Measurements from ENCODE around the gene CMIP.

CMIP gene

GRCh38 chr16:81668243-81669097 lies 223.9 kb downstream of the CMIP start:
- no peak overlapping the region for H3K4me3 ChIP-seq (ENCODE audit: low read depth in 1 of 2, low read length in 2 of 2)
- H3K4me1 ChIP-seq (ENCODE audit: control insufficient read depth in 1 of 2, insufficient read depth in 2 of 2, low read length in 2 of 2) = peaks cover 0 to 14% of the 10 kb centered on the region in 2 donors
- H3K9me3 ChIP-seq (ENCODE audit: control insufficient read depth in 1 of 2, low read length in 2 of 2) = no peaks in the 10 kb centered on the region
- no peak overlapping the region for H3K27ac ChIP-seq (ENCODE audit: low read length)
- peaks cover 36 to 58% of the 10 kb centered on the region in 2 donors for H3K36me3 ChIP-seq (ENCODE audit: control insufficient read depth in 1 of 2, insufficient read depth in 2 of 2, low read length in 2 of 2)
- H3K27me3 ChIP-seq (ENCODE audit: low read depth, low read length) = no peaks in the 10 kb centered on the region

DNA sequence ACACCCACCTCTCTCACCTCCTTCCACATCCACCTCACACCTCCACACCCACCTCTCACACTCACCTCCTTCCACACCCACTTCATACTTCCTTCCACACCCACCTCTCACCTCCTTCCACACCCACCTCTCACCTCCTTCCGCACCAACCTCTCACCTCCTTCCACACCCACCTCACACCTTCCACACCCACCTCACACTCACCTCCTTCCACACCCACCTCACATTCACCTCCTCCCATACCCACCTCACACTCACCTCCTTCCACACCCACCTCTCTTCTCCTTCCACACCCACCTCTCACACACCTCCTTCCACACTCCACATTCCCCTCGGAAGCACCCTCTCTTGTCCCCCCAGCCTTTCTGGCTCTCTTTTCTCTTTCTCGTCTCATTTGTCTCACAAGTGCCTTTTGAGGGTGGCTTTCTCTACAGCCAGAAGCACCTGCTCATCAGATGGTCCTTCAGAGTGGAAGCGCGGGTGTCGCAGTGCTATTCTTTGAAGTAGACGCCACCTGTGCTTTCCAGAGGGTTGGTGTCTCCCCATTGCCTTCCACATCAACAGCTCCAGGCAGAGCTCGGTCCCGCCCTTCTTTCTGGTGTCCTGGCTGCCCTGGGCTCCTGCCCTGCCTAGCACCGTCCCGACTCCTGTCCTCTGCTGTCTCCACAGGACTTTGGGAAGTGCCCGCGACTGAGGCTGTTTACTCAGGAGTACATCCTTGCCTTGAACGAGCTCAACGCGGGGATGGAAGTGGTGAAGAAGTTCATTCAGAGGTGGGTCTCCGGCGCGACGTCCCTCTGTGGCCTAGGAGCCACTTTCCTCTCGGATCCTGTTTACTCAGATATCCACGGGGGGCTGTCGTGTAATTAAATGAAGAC lies 225.1 kb downstream of the CMIP start:
- peaks cover 0 to 14% of the 10 kb centered on the region in 2 donors for H3K4me1 ChIP-seq (ENCODE audit: control insufficient read depth in 1 of 2, insufficient read depth in 2 of 2, low read length in 2 of 2)
- no peak overlapping the region for H3K27ac ChIP-seq (ENCODE audit: low read length)
- no peak overlapping the region for H3K4me3 ChIP-seq (ENCODE audit: low read depth in 1 of 2, low read length in 2 of 2)
- H3K9me3 ChIP-seq (ENCODE audit: control insufficient read depth in 1 of 2, low read length in 2 of 2) = no peaks in the 10 kb centered on the region
- H3K27me3 ChIP-seq (ENCODE audit: low read depth, low read length) = no peaks in the 10 kb centered on the region
- peaks cover 41 to 57% of the 10 kb centered on the region in 2 donors for H3K36me3 ChIP-seq (ENCODE audit: control insufficient read depth in 1 of 2, insufficient read depth in 2 of 2, low read length in 2 of 2)

GRCh38 chr16:81671738-81672597 lies 227.4 kb downstream of the CMIP start:
- H3K27ac ChIP-seq (ENCODE audit: low read length) = no peak overlapping the region
- peaks cover 39 to 52% of the 10 kb centered on the region in 2 donors for H3K36me3 ChIP-seq (ENCODE audit: control insufficient read depth in 1 of 2, insufficient read depth in 2 of 2, low read length in 2 of 2)
- no peaks in the 10 kb centered on the region for H3K27me3 ChIP-seq (ENCODE audit: low read depth, low read length)
- H3K4me1 ChIP-seq (ENCODE audit: control insufficient read depth in 1 of 2, insufficient read depth in 2 of 2, low read length in 2 of 2) = peaks cover 0 to 11% of the 10 kb centered on the region in 2 donors
- H3K4me3 ChIP-seq (ENCODE audit: low read depth in 1 of 2, low read length in 2 of 2) = no peak overlapping the region
- H3K9me3 ChIP-seq (ENCODE audit: control insufficient read depth in 1 of 2, low read length in 2 of 2) = no peaks in the 10 kb centered on the region

DNA sequence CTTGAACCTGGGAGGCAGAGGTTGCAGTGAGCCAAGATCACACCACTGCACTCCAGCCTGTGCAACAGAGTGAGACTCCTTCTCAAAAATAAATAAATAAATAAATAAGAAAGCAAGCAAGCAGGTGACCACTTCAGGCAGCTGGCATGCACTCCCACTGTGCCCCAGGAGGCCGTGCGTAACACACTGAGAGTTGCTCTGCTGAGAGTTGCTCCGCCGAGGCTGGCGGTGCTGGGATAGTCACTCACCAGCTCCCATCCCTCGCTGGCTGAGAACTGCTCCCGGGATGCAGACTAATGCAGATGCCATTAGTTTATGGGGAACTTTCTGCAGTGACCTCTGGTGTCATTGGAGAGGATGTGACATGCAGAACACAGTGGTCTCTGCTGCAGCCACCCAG lies 228.8 kb downstream of the CMIP start:
- Histone ChIP-seq H3K36me3 (ENCODE audit: control insufficient read depth in 1 of 2, insufficient read depth in 2 of 2, low read length in 2 of 2) (peaks cover 39 to 52% of the 10 kb centered on the region in 2 donors), H3K27ac (ENCODE audit: low read length) (no peak overlapping the region), H3K4me1 (ENCODE audit: control insufficient read depth in 1 of 2, insufficient read depth in 2 of 2, low read length in 2 of 2) (peaks cover 0 to 10% of the 10 kb centered on the region in 2 donors), H3K9me3 (ENCODE audit: control insufficient read depth in 1 of 2, low read length in 2 of 2) (no peaks in the 10 kb centered on the region), H3K27me3 (ENCODE audit: low read depth, low read length) (no peaks in the 10 kb centered on the region), H3K4me3 (ENCODE audit: low read depth in 1 of 2, low read length in 2 of 2) (no peak overlapping the region)

GRCh38 chr16:81675662-81676061 lies 231.1 kb downstream of the CMIP start:
- no peaks in the 10 kb centered on the region for H3K9me3 ChIP-seq (ENCODE audit: control insufficient read depth in 1 of 2, low read length in 2 of 2)
- H3K27me3 ChIP-seq (ENCODE audit: low read depth, low read length) = no peaks in the 10 kb centered on the region
- no peak overlapping the region for H3K4me3 ChIP-seq (ENCODE audit: low read depth in 1 of 2, low read length in 2 of 2)
- peaks cover 47 to 59% of the 10 kb centered on the region in 2 donors for H3K36me3 ChIP-seq (ENCODE audit: control insufficient read depth in 1 of 2, insufficient read depth in 2 of 2, low read length in 2 of 2)
- no peak overlapping the region for H3K27ac ChIP-seq (ENCODE audit: low read length)
- peaks cover 0 to 29% of the 10 kb centered on the region in 2 donors for H3K4me1 ChIP-seq (ENCODE audit: control insufficient read depth in 1 of 2, insufficient read depth in 2 of 2, low read length in 2 of 2)

- Histone ChIP-seq H3K4me3 (ENCODE audit: low read depth in 1 of 2, low read length in 2 of 2) (no peak overlapping the region), H3K4me1 (ENCODE audit: control insufficient read depth in 1 of 2, insufficient read depth in 2 of 2, low read length in 2 of 2) (peaks cover 0 to 29% of the 10 kb centered on the region in 2 donors), H3K36me3 (ENCODE audit: control insufficient read depth in 1 of 2, insufficient read depth in 2 of 2, low read length in 2 of 2) (peaks cover 43 to 60% of the 10 kb centered on the region in 2 donors), H3K27me3 (ENCODE audit: low read depth, low read length) (no peaks in the 10 kb centered on the region), H3K27ac (ENCODE audit: low read length) (no peak overlapping the region), H3K9me3 (ENCODE audit: control insufficient read depth in 1 of 2, low read length in 2 of 2) (no peaks in the 10 kb centered on the region)
Measured at GRCh38 chr16:81676066-81676882, 231.7 kb downstream of the CMIP start.

DNA sequence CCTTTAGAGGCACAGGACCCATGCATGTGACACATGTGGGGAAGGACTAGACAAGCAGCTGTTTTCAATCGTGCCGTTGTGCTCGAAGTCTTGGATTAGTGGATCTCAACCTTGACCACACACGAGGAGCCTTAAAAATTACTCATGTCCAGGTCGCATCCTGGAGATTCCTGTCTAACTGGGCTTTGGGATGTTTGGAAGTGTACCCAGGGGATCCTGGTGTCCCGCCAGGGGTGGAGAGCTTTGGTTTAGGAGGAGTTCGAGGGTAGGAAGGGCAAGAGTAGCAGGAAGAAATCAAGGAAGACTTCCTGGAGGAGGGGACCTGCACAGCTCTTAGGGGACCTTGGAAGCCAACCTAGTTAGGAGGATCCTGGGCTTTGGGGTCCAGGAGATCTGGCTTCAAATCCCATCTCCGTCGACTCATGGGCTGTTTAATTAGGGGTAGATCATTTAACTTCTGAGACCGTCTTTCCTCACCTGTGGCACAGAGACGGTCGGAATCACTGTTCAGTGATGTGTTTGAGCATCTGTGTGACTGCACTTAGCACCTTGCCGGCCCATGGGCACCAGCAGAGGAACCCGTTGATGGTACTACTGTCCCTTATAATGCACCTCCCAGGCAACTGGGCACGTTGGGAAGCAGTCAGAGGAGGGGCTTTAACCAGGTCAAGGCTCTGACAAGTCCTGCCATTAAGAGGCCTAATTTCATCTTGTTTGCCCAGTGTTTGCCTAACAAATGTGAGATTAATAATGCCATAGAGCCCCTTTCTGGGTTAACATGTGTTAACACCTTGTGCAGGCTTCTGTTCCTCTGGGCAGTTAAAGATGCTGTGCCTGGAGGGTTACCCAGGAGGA lies 232.5 kb downstream of the CMIP start:
- H3K4me3 ChIP-seq (ENCODE audit: low read depth in 1 of 2, low read length in 2 of 2) = no peak overlapping the region
- H3K36me3 ChIP-seq (ENCODE audit: control insufficient read depth in 1 of 2, insufficient read depth in 2 of 2, low read length in 2 of 2) = peaks cover 43 to 57% of the 10 kb centered on the region in 2 donors
- H3K4me1 ChIP-seq (ENCODE audit: control insufficient read depth in 1 of 2, insufficient read depth in 2 of 2, low read length in 2 of 2) = peaks cover 0 to 29% of the 10 kb centered on the region in 2 donors
- no peaks in the 10 kb centered on the region for H3K27me3 ChIP-seq (ENCODE audit: low read depth, low read length)
- H3K27ac ChIP-seq (ENCODE audit: low read length) = no peak overlapping the region
- no peaks in the 10 kb centered on the region for H3K9me3 ChIP-seq (ENCODE audit: control insufficient read depth in 1 of 2, low read length in 2 of 2)

GRCh38 chr16:81678326-81679095 lies 233.9 kb downstream of the CMIP start:
- Histone ChIP-seq H3K36me3 (ENCODE audit: control insufficient read depth in 1 of 2, insufficient read depth in 2 of 2, low read length in 2 of 2) (peaks cover 36 to 47% of the 10 kb centered on the region in 2 donors), H3K4me1 (ENCODE audit: control insufficient read depth in 1 of 2, insufficient read depth in 2 of 2, low read length in 2 of 2) (peaks cover 0 to 29% of the 10 kb centered on the region in 2 donors), H3K27me3 (ENCODE audit: low read depth, low read length) (no peaks in the 10 kb centered on the region), H3K27ac (ENCODE audit: low read length) (no peak overlapping the region), H3K4me3 (ENCODE audit: low read depth in 1 of 2, low read length in 2 of 2) (no peak overlapping the region), H3K9me3 (ENCODE audit: control insufficient read depth in 1 of 2, low read length in 2 of 2) (no peaks in the 10 kb centered on the region)

DNA sequence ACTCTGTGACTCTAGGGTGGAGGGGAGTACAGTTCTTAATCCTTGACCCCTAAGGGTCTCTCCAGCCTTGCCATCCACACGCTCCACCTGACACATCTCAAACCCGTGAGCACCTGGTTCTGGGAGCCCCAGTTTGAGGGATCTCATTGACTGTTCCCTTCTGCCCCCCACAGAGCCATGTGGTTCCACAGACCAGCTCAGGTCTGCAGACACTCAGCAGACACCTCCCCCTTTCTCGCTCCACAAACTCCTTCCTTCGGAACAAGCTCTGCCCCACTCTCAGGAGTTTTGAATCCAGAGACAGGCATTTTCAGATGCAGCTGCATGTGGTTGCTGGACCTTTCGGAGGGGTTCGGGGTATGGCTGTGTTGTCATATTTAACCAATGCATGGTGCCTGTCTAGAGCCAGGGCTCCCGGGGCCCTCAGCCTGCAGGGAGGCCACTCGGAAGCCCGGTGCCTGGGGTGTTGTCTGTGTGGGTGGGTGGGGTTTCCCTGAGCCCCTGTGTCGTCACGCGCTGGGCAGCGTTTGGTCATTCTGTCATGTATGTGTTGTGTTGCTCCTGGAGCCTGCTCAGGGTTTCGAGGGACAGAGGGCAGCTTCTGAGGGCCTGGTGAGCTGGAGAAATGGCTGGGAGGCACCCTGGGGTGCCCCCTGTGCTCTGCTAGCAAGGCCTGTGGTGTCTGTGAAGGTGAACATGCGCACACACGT lies 235.3 kb downstream of the CMIP start:
- Histone ChIP-seq H3K4me3 (ENCODE audit: low read depth in 1 of 2, low read length in 2 of 2) (no peak overlapping the region), H3K4me1 (ENCODE audit: control insufficient read depth in 1 of 2, insufficient read depth in 2 of 2, low read length in 2 of 2) (peaks cover 0 to 29% of the 10 kb centered on the region in 2 donors), H3K27me3 (ENCODE audit: low read depth, low read length) (no peaks in the 10 kb centered on the region), H3K9me3 (ENCODE audit: control insufficient read depth in 1 of 2, low read length in 2 of 2) (no peaks in the 10 kb centered on the region), H3K27ac (ENCODE audit: low read length) (no peak overlapping the region), H3K36me3 (ENCODE audit: control insufficient read depth in 1 of 2, insufficient read depth in 2 of 2, low read length in 2 of 2) (peaks cover 25 to 38% of the 10 kb centered on the region in 2 donors)

Data from muscle layer of duodenum (tissue), 2 donors.